Stimulated activated memory B cell treated with anti-CD40 and anti-IgM and Interleukin-4, amounts not matched to agents 10 μg/mL and 1 μg/mL and 100 μg/mL, for 72 hours (primary cell): ENCODE measurements around the gene ADM.
A peak's percentile ranks its signal among the peaks of the same experiment; 100 is the strongest.

Experiments
- ATAC-seq: fragments of 150-1000 bp; cut with Tn5 transposase; 2 replicates; pipeline ENCODE4 v1.10.0; 2021
- H3K27ac Mint-ChIP-seq: one replicate; pipeline ENCODE4 v1.8.0; 2022; ENCODE audit warnings: mild to moderate bottlenecking, mixed read lengths
- H3K27me3 Mint-ChIP-seq: one replicate; pipeline ENCODE4 v1.8.0; 2022; ENCODE audit warnings: mixed read lengths
- H3K36me3 Mint-ChIP-seq: one replicate; pipeline ENCODE4 v1.8.0; 2022; ENCODE audit warnings: mixed read lengths
- H3K4me1 Mint-ChIP-seq: one replicate; pipeline ENCODE4 v1.8.0; 2022; ENCODE audit warnings: mixed read lengths
- H3K4me3 Mint-ChIP-seq: one replicate; pipeline ENCODE4 v1.8.0; 2022; ENCODE audit warnings: mild to moderate bottlenecking, moderate library complexity, mixed read lengths
- H3K9me3 Mint-ChIP-seq: one replicate; pipeline ENCODE4 v1.8.0; 2022; ENCODE audit warnings: mixed read lengths

The ADM gene

GRCh38 chr11:10302744-10303557 is 1.9 kb upstream of the ADM start:
- peak; percentile 37 for ATAC-seq
- Mint-ChIP-seq H3K4me1 (peaks cover 63% of the 10 kb centered on the region), H3K4me3 (peak overlapping the region; percentile 98), H3K9me3 (no peaks in the 10 kb centered on the region), H3K27ac (peak overlapping the region; percentile 86), H3K27me3 (peaks cover 22% of the 10 kb centered on the region), H3K36me3 (no peaks in the 10 kb centered on the region)

- peak overlapping the region; percentile 98 for H3K4me3 Mint-ChIP-seq
- H3K4me1 Mint-ChIP-seq: peaks cover 62% of the 10 kb centered on the region
- ATAC-seq: no peak
- H3K36me3 Mint-ChIP-seq: no peaks in the 10 kb centered on the region
- H3K27me3 Mint-ChIP-seq: peaks cover 22% of the 10 kb centered on the region
- no peaks in the 10 kb centered on the region for H3K9me3 Mint-ChIP-seq
- H3K27ac Mint-ChIP-seq: peak overlapping the region; percentile 86
Observed at GRCh38 chr11:10303558-10304363, 1.1 kb upstream of the ADM start.

- Mint-ChIP-seq H3K36me3 (no peaks in the 10 kb centered on the region), H3K9me3 (no peaks in the 10 kb centered on the region), H3K4me3 (peak overlapping the region; percentile 98), H3K27ac (peak overlapping the region; percentile 80), H3K4me1 (peaks cover 54% of the 10 kb centered on the region), H3K27me3 (peaks cover 22% of the 10 kb centered on the region)
- ATAC-seq: no peak
Observed at GRCh38 chr11:10305262-10305963, 540 bp downstream of the ADM start.

DNA sequence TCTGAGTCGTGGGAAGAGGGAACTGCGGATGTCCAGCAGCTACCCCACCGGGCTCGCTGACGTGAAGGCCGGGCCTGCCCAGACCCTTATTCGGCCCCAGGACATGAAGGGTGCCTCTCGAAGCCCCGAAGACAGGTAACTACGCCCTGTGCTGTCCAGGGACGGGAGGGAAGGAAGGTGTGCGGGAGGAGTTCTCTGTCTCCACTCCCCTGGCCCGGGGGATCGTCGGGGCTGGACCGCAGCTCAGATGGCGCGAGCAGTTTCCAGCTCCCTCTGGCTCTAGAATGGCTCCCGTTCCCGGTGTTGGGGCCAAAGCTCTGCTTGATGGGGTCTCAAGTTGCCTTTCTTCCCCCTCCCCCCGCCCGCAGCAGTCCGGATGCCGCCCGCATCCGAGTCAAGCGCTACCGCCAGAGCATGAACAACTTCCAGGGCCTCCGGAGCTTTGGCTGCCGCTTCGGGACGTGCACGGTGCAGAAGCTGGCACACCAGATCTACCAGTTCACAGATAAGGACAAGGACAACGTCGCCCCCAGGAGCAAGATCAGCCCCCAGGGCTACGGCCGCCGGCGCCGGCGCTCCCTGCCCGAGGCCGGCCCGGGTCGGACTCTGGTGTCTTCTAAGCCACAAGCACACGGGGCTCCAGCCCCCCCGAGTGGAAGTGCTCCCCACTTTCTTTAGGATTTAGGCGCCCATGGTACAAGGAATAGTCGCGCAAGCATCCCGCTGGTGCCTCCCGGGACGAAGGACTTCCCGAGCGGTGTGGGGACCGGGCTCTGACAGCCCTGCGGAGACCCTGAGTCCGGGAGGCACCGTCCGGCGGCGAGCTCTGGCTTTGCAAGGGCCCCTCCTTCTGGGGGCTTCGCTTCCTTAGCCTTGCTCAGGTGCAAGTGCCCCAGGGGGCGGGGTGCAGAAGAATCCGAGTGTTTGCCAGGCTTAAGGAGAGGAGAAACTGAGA is 1.4 kb downstream of the ADM start:
- ATAC-seq: no peak
- peak overlapping the region; percentile 80 for H3K27ac Mint-ChIP-seq
- H3K36me3 Mint-ChIP-seq: no peaks in the 10 kb centered on the region
- peaks cover 57% of the 10 kb centered on the region for H3K4me1 Mint-ChIP-seq
- H3K9me3 Mint-ChIP-seq: no peaks in the 10 kb centered on the region
- H3K4me3 Mint-ChIP-seq: peak overlapping the region; percentile 98
- peaks cover 22% of the 10 kb centered on the region for H3K27me3 Mint-ChIP-seq

DNA sequence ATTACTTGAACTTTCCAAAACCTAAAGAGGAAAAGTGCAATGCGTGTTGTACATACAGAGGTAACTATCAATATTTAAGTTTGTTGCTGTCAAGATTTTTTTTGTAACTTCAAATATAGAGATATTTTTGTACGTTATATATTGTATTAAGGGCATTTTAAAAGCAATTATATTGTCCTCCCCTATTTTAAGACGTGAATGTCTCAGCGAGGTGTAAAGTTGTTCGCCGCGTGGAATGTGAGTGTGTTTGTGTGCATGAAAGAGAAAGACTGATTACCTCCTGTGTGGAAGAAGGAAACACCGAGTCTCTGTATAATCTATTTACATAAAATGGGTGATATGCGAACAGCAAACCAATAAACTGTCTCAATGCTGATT is 2.1 kb downstream of the ADM start:
- Mint-ChIP-seq H3K36me3 (no peaks in the 10 kb centered on the region), H3K27ac (peak overlapping the region; percentile 80), H3K4me1 (peaks cover 57% of the 10 kb centered on the region), H3K27me3 (peaks cover 22% of the 10 kb centered on the region), H3K9me3 (no peaks in the 10 kb centered on the region), H3K4me3 (peak overlapping the region; percentile 98)
- no peak for ATAC-seq

DNA sequence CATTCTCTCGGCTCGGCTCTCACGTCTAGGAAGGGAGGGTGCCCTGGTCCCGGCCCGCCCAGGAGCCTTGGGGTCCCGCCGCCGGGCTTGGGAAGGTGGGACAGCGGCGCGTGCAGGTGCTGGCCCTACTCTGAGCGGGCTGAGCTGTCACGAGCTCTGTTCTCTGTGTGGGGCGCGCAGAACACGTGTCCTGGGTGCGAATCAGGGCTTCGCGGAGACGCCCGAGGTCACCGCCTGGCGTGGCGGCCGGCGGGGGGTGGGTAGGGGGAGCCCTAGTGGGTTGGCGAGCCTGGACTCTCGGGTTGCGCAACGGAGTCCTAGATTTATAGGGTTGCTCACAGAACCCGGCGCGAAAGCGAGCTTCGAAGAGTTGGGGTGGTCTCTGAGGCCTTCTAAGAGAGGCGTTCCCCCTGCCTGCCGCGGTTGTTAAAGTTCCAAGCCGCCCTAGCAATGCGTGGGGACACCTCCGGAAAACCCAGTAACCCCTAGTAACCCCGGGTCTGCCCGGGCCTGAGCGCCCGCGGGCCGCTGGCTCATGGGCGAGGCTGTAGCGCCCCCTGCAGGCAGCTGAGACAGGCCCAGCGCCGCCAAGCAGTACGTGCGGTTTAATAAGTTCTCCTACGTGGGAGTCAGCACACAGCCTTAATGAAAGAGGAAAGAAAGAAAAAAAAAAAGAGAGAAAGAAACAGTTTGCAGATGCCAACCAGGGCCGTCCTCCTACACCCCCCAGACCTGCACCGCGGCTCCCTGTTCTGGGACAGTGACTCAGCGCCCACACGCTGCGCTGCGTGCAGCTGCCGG is 2.7 kb downstream of the ADM start:
- Mint-ChIP-seq H3K36me3 (no peaks in the 10 kb centered on the region), H3K27ac (peak overlapping the region; percentile 80), H3K27me3 (peaks cover 22% of the 10 kb centered on the region), H3K4me1 (peaks cover 57% of the 10 kb centered on the region), H3K9me3 (no peaks in the 10 kb centered on the region), H3K4me3 (peak overlapping the region; percentile 98)
- peak; percentile 87 for ATAC-seq

DNA sequence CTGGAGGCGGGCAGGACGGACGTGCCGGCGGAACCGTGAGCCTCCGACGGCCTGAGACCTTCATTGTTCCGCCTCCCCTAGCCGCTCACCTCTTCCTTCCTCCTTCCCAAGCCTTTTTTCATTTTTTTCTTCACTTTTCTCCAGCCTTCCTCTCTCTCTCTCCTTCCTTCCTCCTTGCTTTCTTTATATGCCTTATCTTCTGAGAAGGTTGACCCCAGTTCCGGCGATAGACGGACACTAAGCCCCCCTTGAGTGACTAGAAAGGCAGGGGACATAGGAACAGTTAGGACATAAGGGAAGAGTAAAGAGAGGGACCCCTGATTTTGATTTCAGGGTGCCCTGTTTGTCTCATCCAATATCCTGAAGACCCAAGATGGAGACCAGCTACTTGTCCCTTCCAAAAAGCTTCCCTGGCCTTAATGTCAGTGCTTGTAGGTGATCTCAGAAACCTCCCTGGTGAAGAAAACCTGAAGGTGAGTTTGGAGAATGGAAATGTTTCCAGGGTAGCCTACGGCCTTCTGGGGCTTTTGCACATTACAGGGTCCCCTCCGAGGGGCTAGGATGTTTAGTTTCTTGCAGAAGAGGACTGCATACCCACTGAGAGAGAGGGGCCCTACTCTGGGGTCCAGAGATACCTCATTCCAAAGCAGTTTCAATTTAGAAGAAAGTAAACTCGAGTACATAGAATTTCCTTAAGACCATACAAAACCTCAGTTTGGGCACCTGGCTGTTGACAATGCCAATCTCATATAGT is 3.5 kb downstream of the ADM start:
- Mint-ChIP-seq H3K27ac (peak overlapping the region; percentile 80), H3K36me3 (no peaks in the 10 kb centered on the region), H3K4me3 (peak overlapping the region; percentile 98), H3K27me3 (peaks cover 22% of the 10 kb centered on the region), H3K4me1 (peaks cover 56% of the 10 kb centered on the region), H3K9me3 (no peaks in the 10 kb centered on the region)
- ATAC-seq: no peak

DNA sequence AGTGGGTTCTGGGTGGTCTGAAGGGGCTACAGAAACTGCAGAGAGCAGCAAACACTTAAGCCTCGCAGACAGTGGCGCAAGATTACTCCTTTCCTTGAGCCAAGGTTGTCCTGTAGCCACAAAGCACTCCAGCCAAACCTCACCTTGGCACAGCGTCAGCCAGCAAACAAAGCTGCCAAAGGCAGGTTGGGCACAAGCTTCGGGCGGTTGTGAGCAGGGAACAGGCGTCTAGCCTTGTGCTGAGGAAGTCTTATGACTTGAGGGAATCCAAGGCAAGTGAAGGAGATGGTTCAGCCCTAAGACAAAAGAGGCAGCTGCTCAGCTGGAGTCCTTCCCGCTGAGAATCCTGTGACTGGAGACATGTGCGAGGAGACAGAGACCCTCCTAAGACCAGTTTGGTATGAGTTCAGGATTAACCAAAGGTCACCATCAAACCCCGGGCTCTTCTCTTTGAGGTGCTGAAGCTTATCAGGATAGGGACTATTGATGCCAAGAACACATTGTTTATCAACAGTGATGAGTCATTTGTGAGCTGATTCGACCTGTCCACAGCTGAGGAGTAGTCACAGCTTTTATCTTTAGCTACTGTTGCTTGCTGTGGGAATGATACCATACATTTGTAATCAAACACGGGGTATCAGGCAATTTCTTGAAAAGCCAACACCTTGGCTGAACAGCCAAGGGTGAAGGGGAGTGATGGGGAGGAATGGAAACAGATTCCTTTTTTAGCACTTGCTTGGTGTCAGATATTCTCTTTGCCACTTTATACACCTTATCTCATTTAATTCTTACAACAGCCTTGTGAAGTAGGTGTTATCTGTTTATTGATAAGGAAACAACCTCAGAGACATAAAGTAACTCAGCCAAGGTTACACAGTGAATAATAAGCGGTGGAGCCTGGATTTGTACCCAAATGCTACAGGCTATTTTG is 4.6 kb downstream of the ADM start:
- Mint-ChIP-seq H3K27ac (peak overlapping the region; percentile 0), H3K4me3 (no peak overlapping the region), H3K36me3 (no peaks in the 10 kb centered on the region), H3K4me1 (peaks cover 49% of the 10 kb centered on the region), H3K27me3 (peaks cover 22% of the 10 kb centered on the region), H3K9me3 (no peaks in the 10 kb centered on the region)
- ATAC-seq: no peak

DNA sequence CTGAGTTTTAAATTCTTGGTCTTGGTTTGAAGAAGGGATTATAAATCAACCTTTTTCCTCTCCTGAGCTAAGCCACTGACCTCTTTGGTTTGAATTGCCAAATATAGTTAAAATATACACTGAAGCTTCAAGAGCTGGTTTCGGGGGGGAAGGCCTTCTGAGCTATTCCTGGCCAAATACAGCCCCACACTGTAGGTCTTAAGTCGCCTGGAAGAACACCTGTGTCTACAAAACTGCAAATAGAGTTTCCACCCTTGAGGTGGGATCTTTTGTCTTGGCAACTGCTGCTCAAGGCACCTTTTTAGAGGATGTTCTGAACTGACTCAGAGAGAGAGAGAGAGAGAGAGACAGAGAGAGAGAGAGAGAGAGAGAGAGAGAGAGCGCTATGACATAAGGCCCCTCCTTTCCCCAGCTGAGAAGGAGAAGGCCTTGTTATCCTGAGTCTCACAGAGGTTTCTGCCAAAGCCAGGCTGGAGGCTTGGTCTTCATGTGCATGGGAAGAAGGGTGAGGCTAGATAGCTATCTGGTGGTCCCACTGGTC is 5.5 kb downstream of the ADM start:
- H3K27me3 Mint-ChIP-seq: peaks cover 21% of the 10 kb centered on the region
- H3K4me1 Mint-ChIP-seq: peaks cover 45% of the 10 kb centered on the region
- no peak for ATAC-seq
- H3K36me3 Mint-ChIP-seq: no peaks in the 10 kb centered on the region
- H3K27ac Mint-ChIP-seq: peak overlapping the region; percentile 0
- no peak overlapping the region for H3K4me3 Mint-ChIP-seq
- no peaks in the 10 kb centered on the region for H3K9me3 Mint-ChIP-seq

DNA sequence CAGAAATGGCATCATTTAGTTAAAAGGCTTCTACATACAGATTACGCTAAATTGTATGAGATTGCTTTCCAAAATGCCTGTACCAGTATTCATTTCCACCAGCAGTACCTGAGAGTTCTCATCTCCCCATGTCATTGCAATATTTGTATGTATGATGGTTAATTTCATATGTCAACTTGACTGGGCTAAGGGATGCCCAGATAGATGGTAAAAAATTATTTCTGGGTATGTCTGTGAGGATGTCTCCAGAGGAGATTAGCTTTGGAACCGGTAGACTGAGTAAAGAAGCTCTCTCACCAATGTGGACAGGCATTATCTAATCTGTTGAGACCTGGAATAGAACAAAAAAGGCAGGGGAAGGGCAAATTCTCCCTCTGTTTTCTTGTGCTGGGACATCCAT is 6.9 kb downstream of the ADM start:
- H3K27ac Mint-ChIP-seq: no peak overlapping the region
- H3K4me1 Mint-ChIP-seq: peaks cover 36% of the 10 kb centered on the region
- H3K36me3 Mint-ChIP-seq: no peaks in the 10 kb centered on the region
- H3K4me3 Mint-ChIP-seq: no peak overlapping the region
- H3K27me3 Mint-ChIP-seq: peaks cover 14% of the 10 kb centered on the region
- ATAC-seq: no peak
- no peaks in the 10 kb centered on the region for H3K9me3 Mint-ChIP-seq

DNA sequence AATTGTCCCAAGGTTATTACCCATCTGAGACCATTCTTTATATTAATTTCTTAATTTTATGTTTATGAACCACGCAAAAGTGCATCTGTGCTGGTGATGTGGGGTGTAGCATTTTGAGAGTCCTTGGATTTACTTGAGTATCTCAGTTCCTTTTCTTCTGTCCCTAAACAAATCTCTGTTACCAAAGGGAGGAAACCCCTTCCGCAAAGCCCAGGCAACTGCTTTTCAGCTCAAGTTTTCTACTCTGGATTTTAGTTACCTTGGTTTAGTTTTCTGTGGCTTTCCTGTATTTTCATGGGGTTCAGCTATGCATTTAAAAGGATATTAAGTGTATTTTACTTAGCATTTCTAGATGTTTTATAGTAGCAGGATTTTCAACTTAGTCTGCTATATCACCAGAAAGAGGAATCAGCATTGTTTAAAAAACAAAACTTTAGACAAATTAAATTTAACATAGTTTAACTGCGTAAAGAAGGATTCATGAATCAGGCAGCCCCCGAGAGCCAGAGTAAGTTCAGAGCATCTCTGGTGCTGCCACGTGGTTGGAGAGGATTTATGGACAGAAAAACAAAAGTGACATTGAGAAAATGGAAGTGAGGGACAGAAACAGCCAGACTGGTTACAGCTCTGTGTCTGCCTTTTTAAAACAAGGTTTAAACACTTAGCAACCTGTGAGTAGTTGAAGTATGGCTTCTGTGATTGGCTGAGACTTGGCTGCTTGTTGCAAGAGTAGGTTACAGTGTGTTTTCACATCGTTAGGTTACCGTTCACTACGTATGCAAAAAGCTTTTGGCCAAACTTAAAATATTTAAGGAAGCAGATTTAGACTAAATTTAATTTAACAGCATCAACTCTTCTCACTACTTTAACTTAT is 9.6 kb downstream of the ADM start:
- H3K9me3 Mint-ChIP-seq: no peaks in the 10 kb centered on the region
- H3K4me3 Mint-ChIP-seq: peak overlapping the region; percentile 56
- H3K27me3 Mint-ChIP-seq: peaks cover 9% of the 10 kb centered on the region
- ATAC-seq: peak; percentile 71
- H3K27ac Mint-ChIP-seq: peak overlapping the region; percentile 71
- H3K4me1 Mint-ChIP-seq: peaks cover 42% of the 10 kb centered on the region
- H3K36me3 Mint-ChIP-seq: no peaks in the 10 kb centered on the region
